Adrenal gland (tissue), 12 donors: ENCODE measurements around the gene HSPA9. TPM values are rescaled to one million over a fixed set of nuclear protein-coding genes. Genes with fewer than 3 reads are reported as not detected.
A peak's percentile ranks its signal among the peaks of the same experiment; 100 is the strongest.

Source experiments
- DNase-seq, 7 donors: peaks; one replicate each; pipeline ENCODE4 v3.0.0-alpha.2; 2019 to 2020
- H3K27ac ChIP-seq, 5 donors: fragments of 200-600 bp; sonication (generic) in 4 of 5; 1 replicate in 3 of 5; 2 replicates in 2 of 5; pipeline versions ENCODE4 v1.5.1 to v1.8.0; 2016 to 2020; ENCODE audit warnings: mild to moderate bottlenecking in 1 of 5
- H3K27me3 ChIP-seq: fragments of 200-600 bp; 2 replicates; pipeline ENCODE4 v1.8.0; 2021
- H3K36me3 ChIP-seq, 2 donors: fragments of 200-600 bp; replicated peaks in 1 of 2; 1 replicate in 1 of 2; 2 replicates in 1 of 2; pipeline versions ENCODE4 v1.5.1 to v1.8.0; 2018 to 2022
- H3K4me1 ChIP-seq, 2 donors: fragments of 200-600 bp; replicated peaks in 1 of 2; 1 replicate in 1 of 2; 2 replicates in 1 of 2; pipeline versions ENCODE4 v1.5.1 to v1.8.0; 2018 to 2021
- H3K4me3 ChIP-seq, 4 donors: fragments of 200-600 bp; sonication (generic) in 3 of 4; one replicate each; pipeline ENCODE4 v1.5.1; 2016 to 2018
- H3K9me3 ChIP-seq, 3 donors: fragments of 200-600 bp; sonication (generic) in 1 of 3; replicated peaks in 1 of 3; 1 replicate in 2 of 3; 2 replicates in 1 of 3; pipeline versions ENCODE4 v1.5.1 to v1.8.0; 2016 to 2021
- POLR2A ChIP-seq, 2 donors: fragments of 450-650 bp; IDR thresholded peaks; one replicate each; pipeline ENCODE4 v1.6.1; 2017; ENCODE audit warnings: antibody characterized with exemption in 2 of 2, mild to moderate bottlenecking in 2 of 2, moderate library complexity in 1 of 2
- WGBS, 4 donors: extraction: QIAGEN DNeasy Blood & Tissue Kit in 2 of 4; methylation state at CpG; one replicate each; pipeline versions ENCODE4 v1.1.5 to v1.1.7; 2013 to 2017; 5-methylcytosine and 5-hydroxymethylcytosine counted together
- intact Hi-C, 2 donors: fragments of 100-400 bp; cut with DNase I; formaldehyde crosslinking; loops; one replicate each; pipeline versions ENCODE4 v1.14.1 to v1.15.0; 2022 to 2023
- polyA plus RNA-seq, 3 donors: library from polyadenylated mRNA; stranded (reverse); fragments of 200-250 nt in 2 of 3; fragments of 350-450 nt in 1 of 3; fragmentation: Illumina TruSeq in 1 of 3; extraction: RNeasy Lipid Tissue Mini Kit (QIAGEN cat#74804) in 1 of 3; gene quantifications; one replicate each; pipeline ENCODE4 v1.2.3, GENCODE V29; 2013 to 2014
- total RNA-seq, 9 donors: library from RNA; depleted of rRNA in 4 of 9; stranded (reverse); fragments of >200 nt in 4 of 9; fragments of 120-200 nt in 1 of 9; fragmentation: NEBNext Ultra II Directional in 1 of 9; extraction: Animal tissue kit (Norgen Biotek cat#: 25700) in 1 of 9; gene quantifications; one replicate each; pipeline versions ENCODE4 v1.1.0 to v1.2.4, GENCODE V29; 2013 to 2023
- TF ChIP-seq, protein P1 (sequence below), 6 experiments: fragments of 450-650 bp in 4 of 6; fragments of 200-600 bp in 2 of 6; sonication (generic) in 1 of 6; IDR thresholded peaks; 1 replicate in 5 of 6; 2 replicates in 1 of 6; pipeline versions ENCODE4 v1.5.1 to v1.8.0; 2016 to 2021; ENCODE audit warnings: antibody characterized with exemption in 6 of 6, mild to moderate bottlenecking in 2 of 6, moderate library complexity in 1 of 6
- donor health status: healthy with polysubstance abuse.
- donor health status: Bipolar disorder and iron deficiency.
- donor health status: DM: yes; HTN: yes; CAD: no.
- donor health status: DM: no; HTN: no; CAD: no.
- donor health status: DM: no; HTN: no; CAD: no.
- donor health status: DM: yes; HTN: yes; CAD: no.

Gene HSPA9
- total and polyA plus RNA-seq, 12 donors = 92.3 to 1,206 (median 501) TPM

DNA sequence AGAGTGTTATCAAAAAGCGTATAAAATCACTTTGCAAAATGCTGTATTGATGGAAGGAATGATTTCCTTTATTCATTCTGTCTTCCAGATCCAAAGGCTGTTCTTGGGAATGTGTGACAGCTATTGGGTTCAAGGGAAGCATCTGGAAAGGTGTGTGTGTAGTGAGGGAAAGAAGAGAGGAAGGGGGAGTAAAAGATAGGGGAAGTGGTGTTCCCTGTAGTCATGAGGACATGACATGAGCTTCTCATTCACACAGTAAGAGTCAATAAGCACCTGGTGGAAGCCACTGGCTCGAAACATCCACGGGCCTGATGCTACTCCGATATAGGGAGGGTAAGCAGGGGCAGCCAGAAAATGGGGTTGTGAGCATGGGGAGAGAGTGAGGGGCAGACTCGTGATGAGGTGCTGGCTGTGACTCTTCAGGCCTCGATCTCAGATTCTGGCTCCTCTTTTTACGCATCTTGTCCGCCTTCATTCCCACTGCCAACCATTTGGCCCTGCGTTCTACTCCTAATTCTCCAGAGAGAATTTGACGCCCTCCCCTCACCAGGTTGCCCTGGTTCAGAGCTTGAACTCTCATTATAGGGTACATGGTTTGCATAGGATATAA lies 29.1 kb upstream of the HSPA9 start:
- TF ChIP-seq, protein P1, sequence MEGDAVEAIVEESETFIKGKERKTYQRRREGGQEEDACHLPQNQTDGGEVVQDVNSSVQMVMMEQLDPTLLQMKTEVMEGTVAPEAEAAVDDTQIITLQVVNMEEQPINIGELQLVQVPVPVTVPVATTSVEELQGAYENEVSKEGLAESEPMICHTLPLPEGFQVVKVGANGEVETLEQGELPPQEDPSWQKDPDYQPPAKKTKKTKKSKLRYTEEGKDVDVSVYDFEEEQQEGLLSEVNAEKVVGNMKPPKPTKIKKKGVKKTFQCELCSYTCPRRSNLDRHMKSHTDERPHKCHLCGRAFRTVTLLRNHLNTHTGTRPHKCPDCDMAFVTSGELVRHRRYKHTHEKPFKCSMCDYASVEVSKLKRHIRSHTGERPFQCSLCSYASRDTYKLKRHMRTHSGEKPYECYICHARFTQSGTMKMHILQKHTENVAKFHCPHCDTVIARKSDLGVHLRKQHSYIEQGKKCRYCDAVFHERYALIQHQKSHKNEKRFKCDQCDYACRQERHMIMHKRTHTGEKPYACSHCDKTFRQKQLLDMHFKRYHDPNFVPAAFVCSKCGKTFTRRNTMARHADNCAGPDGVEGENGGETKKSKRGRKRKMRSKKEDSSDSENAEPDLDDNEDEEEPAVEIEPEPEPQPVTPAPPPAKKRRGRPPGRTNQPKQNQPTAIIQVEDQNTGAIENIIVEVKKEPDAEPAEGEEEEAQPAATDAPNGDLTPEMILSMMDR (IDR thresholded peaks at IDR 0.05) = no peak
- TF ChIP-seq POLR2A (IDR thresholded peaks at IDR 0.05) = no peak
- H3K9me3 ChIP-seq = no peaks in the 10 kb centered on the region
- no peak for DNase-seq
- H3K27me3 ChIP-seq = no peaks in the 10 kb centered on the region
- H3K4me1 ChIP-seq = peaks cover 8 to 11% of the 10 kb centered on the region in 2 donors
- no peak overlapping the region for H3K27ac ChIP-seq
- H3K36me3 ChIP-seq = no peaks in the 10 kb centered on the region
- intact Hi-C loops = no loop called here
- no peak overlapping the region for H3K4me3 ChIP-seq
- 93 to 97% (median 95%) methylated on average over 10 of the region's 10 CpGs for WGBS, 4 donors

DNA sequence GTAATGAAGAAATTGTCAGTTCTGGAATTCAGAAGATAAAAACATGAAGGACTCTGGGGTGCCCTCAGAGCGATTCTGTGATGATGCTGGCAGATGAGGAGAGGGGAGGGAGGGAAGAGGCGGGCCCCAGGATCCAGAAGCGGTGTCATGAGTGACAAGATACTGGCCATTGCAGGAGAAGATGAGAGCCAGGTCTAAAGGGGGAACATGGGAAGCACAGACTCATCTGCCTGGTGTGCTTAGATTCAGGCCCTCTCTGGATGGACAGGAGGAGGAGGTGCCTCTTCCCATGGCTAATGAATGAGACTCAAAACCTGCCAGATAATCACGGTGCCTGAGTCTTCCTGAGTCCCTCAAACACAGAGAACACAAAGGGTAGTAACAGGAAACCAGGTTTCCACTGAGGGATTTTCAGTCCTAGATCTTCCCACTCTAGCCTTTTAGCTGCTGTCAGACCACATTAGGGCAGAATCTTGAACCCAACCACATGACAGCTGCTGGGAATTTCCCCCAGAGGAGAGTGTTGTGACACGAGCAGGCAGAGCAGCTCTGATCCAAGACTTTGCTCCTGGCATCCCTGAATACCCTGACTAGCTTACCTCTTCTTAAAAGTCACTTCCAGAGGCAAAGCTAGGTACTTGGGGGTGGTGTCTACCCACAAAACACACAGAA lies 28.2 kb upstream of the HSPA9 start:
- Histone ChIP-seq H3K4me3 (no peak overlapping the region), H3K27me3 (no peaks in the 10 kb centered on the region), H3K9me3 (no peaks in the 10 kb centered on the region), H3K4me1 (peaks cover 8 to 11% of the 10 kb centered on the region in 2 donors), H3K36me3 (no peaks in the 10 kb centered on the region), H3K27ac (peak overlapping the region in 1 of 5 donors; percentile 10)
- peak in 1 of 7 donors; percentile 21 for DNase-seq
- 65 to 80% (median 79%) methylated on average over 5 of the region's 5 CpGs for WGBS, 4 donors
- intact Hi-C loops = no loop called here
- TF ChIP-seq POLR2A (IDR thresholded peaks at IDR 0.05) = no peak
- TF ChIP-seq, protein P1 (IDR thresholded peaks at IDR 0.05) = no peak

DNA sequence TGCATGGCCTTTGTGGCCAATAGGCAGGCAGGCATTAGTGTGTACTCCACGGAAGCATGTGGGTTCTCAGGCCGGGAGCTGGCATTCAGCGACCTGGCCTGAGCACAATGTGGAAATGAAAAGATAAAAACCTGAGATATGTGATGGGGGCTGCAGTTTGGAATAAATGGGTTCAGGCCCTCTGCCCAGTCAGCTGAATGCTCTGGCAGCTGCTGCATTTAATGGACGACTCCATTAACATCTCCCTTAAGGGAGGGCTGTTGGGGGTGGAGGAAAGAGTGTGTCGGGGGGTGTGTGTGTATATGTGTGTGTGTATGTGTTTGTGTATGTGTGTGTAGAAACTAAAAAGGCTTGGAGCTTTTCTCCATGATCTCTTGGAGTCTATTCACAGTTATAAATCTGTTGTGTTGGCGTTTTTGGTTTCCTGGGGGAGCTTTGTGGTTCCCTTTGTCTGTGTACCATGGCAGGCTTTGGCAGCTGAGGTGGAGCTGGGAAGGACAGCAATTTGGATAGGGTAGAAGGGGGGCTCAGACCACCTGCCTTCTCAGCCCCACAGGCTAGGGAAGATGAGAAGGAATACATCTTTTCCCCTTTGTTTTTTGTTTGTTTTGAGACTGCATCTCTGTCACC lies 27.3 kb upstream of the HSPA9 start:
- Histone ChIP-seq H3K36me3 (no peaks in the 10 kb centered on the region), H3K4me1 (peaks cover 8 to 11% of the 10 kb centered on the region in 2 donors), H3K4me3 (no peak overlapping the region), H3K27me3 (no peaks in the 10 kb centered on the region), H3K27ac (no peak overlapping the region), H3K9me3 (no peaks in the 10 kb centered on the region)
- 66 to 85% (median 76%) methylated on average over 6 of the region's 6 CpGs for WGBS, 4 donors
- no peak for DNase-seq
- intact Hi-C loops = no loop called here
- no peak for TF ChIP-seq POLR2A (IDR thresholded peaks at IDR 0.05)
- TF ChIP-seq, protein P1 (IDR thresholded peaks at IDR 0.05) = no peak

DNA sequence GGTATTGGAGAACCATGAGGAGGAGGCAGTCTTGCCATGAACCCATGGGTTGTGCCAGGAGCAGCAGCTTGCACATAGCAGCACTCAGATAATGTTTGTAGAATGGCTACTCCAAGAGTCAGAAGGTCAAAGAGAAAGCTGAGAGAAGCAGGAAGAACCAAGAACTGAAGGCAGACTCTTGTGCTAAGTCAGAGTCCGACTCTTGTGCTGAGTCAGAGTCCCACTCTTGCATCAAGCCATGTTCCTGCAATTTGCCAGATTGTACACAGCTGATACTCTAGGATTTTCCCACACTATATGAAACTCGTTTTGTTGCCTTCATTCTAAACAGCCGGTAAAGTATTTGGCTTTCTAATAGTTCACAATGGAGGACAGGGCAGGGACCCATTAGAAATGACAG lies 26.2 kb upstream of the HSPA9 start:
- H3K4me1 ChIP-seq = peaks cover 8 to 11% of the 10 kb centered on the region in 2 donors
- WGBS, 4 donors = 18 to 48% (median 38%) methylated on average over 3 of the region's 3 CpGs

More for the DNA sequence above, 26.2 kb upstream of the HSPA9 start:
- no peaks in the 10 kb centered on the region for H3K36me3 ChIP-seq
- no peak overlapping the region for H3K4me3 ChIP-seq
- DNase-seq = peak in 5 of 7 donors; percentile 62 to 78 (median 76)
- intact Hi-C loops = no loop called here
- H3K9me3 ChIP-seq = no peaks in the 10 kb centered on the region
- H3K27me3 ChIP-seq = no peaks in the 10 kb centered on the region
- H3K27ac ChIP-seq = peak overlapping the region in 1 of 5 donors; percentile 61
- TF ChIP-seq, protein P1 (IDR thresholded peaks at IDR 0.05) = no peak
- TF ChIP-seq POLR2A (IDR thresholded peaks at IDR 0.05) = no peak
